ENCODE data around the gene LZTR1.

DNA sequence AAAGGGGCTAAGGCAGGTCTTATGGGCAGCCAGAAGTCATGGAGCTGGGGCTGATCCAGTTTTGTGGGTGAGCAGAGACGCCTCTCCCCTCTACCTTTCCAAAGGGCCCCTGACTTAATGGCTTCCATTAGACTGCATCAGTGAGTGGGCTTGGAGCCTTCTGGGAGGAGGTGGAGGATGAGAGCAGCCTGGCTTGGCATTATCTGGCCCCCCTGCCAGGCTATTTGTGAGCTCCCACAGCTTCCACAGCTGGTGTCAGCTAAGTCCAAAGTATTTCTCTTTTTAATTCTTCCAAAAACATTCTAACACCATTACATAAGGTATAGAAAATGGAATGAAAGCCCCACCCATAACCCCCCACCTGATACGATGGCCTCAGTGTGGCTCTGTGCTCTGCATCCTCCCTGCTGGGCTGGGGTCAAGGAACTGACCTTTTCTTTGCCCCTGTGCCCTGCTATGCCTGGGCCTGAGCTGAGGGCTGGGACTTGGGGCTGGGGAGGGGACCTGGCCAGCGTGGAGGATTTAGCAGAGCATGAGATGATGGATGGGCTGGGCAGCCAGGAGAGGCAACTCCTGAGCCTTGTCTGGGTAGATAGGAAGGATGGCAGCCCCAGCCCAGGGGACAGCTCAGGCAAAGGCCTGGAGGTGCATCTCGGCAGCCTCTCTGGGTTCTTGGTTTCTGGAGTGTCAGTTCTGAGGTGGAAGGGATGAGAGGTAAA is 11.0 kb upstream of the LZTR1 start:
- TF ChIP-seq, protein P1, sequence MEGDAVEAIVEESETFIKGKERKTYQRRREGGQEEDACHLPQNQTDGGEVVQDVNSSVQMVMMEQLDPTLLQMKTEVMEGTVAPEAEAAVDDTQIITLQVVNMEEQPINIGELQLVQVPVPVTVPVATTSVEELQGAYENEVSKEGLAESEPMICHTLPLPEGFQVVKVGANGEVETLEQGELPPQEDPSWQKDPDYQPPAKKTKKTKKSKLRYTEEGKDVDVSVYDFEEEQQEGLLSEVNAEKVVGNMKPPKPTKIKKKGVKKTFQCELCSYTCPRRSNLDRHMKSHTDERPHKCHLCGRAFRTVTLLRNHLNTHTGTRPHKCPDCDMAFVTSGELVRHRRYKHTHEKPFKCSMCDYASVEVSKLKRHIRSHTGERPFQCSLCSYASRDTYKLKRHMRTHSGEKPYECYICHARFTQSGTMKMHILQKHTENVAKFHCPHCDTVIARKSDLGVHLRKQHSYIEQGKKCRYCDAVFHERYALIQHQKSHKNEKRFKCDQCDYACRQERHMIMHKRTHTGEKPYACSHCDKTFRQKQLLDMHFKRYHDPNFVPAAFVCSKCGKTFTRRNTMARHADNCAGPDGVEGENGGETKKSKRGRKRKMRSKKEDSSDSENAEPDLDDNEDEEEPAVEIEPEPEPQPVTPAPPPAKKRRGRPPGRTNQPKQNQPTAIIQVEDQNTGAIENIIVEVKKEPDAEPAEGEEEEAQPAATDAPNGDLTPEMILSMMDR (IDR thresholded peaks at IDR 0.05): no peak
- TF ChIP-seq GATA2 (CRISPR knock-in tag; IDR thresholded peaks at IDR 0.05): no peak
- no peak for TF ChIP-seq CHD2 (IDR thresholded peaks at IDR 0.05; ENCODE audit: low read length, partially characterized antibody)
- no peak for TF ChIP-seq GABPA (IDR thresholded peaks at IDR 0.05; ENCODE audit: low read depth)
- TF ChIP-seq SMC3 (IDR thresholded peaks at IDR 0.05; ENCODE audit: low read depth, low read length): no peak

Measured in SK-N-SH (cell line).